ENCODE data around the gene ZNF791.

GRCh38 chr19:12652219-12652618, 41.5 kb downstream of the ZNF791 start:
- TF ChIP-seq CTCF (conservative IDR thresholded peaks at IDR 0.05) (no peak), EZH2 (IDR thresholded peaks at IDR 0.05; ENCODE audit: low read depth) (no peak)

All from PC-9 (cell line).